B cell (primary cell): ENCODE measurements around the gene FER. TPM values are rescaled to one million over a fixed set of nuclear protein-coding genes. Genes with fewer than 3 reads are reported as not detected.
"Not testable (repeated sequence)": the region's sequence is repeated elsewhere in the genome, so short reads cannot be mapped to it uniquely, and the experiment has no call there.

Experiments
- ATAC-seq: fragments of 200-7000 bp; cut with Tn5 transposase; one replicate; pipeline ENCODE4 v1.10.0; 2021; ENCODE audit warnings: low read depth, mild to moderate bottlenecking, moderate number of reproducible peaks, moderate library complexity
- CTCF ChIA-PET: fragments of 350-600 bp; sonication (Branson Sonifier 250); formaldehyde crosslinking; loops from one replicate; lab custom pipeline; 2021; ENCODE audit warnings: antibody characterized with exemption, inconsistent platforms; lab: Charles Lee
- POLR2A ChIA-PET: fragments of 350-600 bp; sonication (Branson Sonifier 250); formaldehyde crosslinking; loops from one replicate; lab custom pipeline; 2021; ENCODE audit warnings: antibody characterized with exemption; lab: Charles Lee
- DNase-seq: peaks from one replicate; pipeline ENCODE4 v3.0.0; 2013
- H2AFZ ChIP-seq: 2 replicates; pipeline ENCODE4 v1.6.1; 2012; ENCODE audit warnings: mild to moderate bottlenecking, low read depth, low read length; ENCODE audit not compliant: insufficient read depth, poor library complexity, severe bottlenecking
- H3K27ac ChIP-seq, 2 donors: 1 replicate in 1 of 2; 2 replicates in 1 of 2; pipeline ENCODE4 v1.5.1; 2012 to 2013; ENCODE audit warnings: low read length in 2 of 2, mild to moderate bottlenecking in 2 of 2, moderate library complexity in 1 of 2
- H3K27me3 ChIP-seq, 4 experiments: fragments of 200-600 bp in 1 of 4; sonication (generic) in 1 of 4; replicated peaks in 1 of 4; 1 replicate in 2 of 4; 2 replicates in 2 of 4; pipeline versions ENCODE4 v1.6.1 to v1.7.0; 2013 to 2016; ENCODE audit warnings: low read length in 3 of 4, mild to moderate bottlenecking in 2 of 4, mixed read lengths in 1 of 4, moderate library complexity in 1 of 4; ENCODE audit not compliant: insufficient read depth in 4 of 4, control insufficient read depth in 3 of 4; ENCODE audit errors: control extremely low read depth in 1 of 4
- H3K36me3 ChIP-seq, 2 experiments: replicated peaks in 1 of 2; 1 replicate in 1 of 2; 2 replicates in 1 of 2; pipeline versions ENCODE4 v1.6.1 to v1.7.1; 2013; ENCODE audit warnings: low read length in 1 of 2; ENCODE audit not compliant: insufficient read depth in 2 of 2, control insufficient read depth in 1 of 2; ENCODE audit errors: control extremely low read depth in 1 of 2, extremely low read depth in 1 of 2
- H3K4me1 ChIP-seq, 2 donors: fragments of 200-600 bp in 1 of 2; sonication (generic) in 1 of 2; 1 replicate in 1 of 2; 2 replicates in 1 of 2; pipeline versions ENCODE4 v1.5.1 to v1.6.1; 2013 to 2017; ENCODE audit warnings: low read length in 2 of 2; ENCODE audit not compliant: control insufficient read depth in 2 of 2, insufficient read depth in 2 of 2
- H3K4me2 ChIP-seq: replicated peaks from 2 replicates; pipeline ENCODE3; 2012; ENCODE audit warnings: mild to moderate bottlenecking, low read depth, low read length; ENCODE audit not compliant: poor library complexity, severe bottlenecking
- H3K4me3 ChIP-seq, 5 experiments: fragments of 200-600 bp in 1 of 5; sonication (generic) in 1 of 5; 1 replicate in 3 of 5; 2 replicates in 2 of 5; pipeline versions ENCODE4 v1.5.1 to v1.7.0; 2011 to 2016; ENCODE audit warnings: low read length in 4 of 5, mild to moderate bottlenecking in 4 of 5, low read depth in 2 of 5, control low read depth in 1 of 5, moderate library complexity in 1 of 5; ENCODE audit not compliant: insufficient read depth in 1 of 5; ENCODE audit errors: control extremely low read depth in 1 of 5, extremely low read depth in 1 of 5
- H3K79me2 ChIP-seq: fragments of 200-600 bp; sonication (generic); one replicate; pipeline ENCODE4 v1.6.0; 2016; ENCODE audit warnings: low read length; ENCODE audit not compliant: control insufficient read depth, insufficient read depth
- H3K9ac ChIP-seq: fragments of 200-600 bp; sonication (generic); 2 replicates; pipeline ENCODE4 v1.6.1; 2017; ENCODE audit warnings: mild to moderate bottlenecking, low read length, moderate library complexity
- H3K9me3 ChIP-seq, 3 donors: one replicate each; pipeline versions ENCODE4 v1.6.1 to v1.7.1; 2013; ENCODE audit warnings: low read length in 2 of 3; ENCODE audit not compliant: control insufficient read depth in 2 of 3, insufficient read depth in 1 of 3; ENCODE audit errors: control extremely low read depth in 1 of 3
- H4K20me1 ChIP-seq: 2 replicates; pipeline ENCODE4 v1.6.0; 2012; ENCODE audit warnings: mild to moderate bottlenecking, low read length; ENCODE audit not compliant: insufficient read depth, control insufficient read depth, poor library complexity, severe bottlenecking
- H3K27ac Mint-ChIP-seq: one replicate; pipeline ENCODE4 v1.8.0; 2021; ENCODE audit warnings: mixed read lengths
- H3K27me3 Mint-ChIP-seq: one replicate; pipeline ENCODE4 v1.8.0; 2021; ENCODE audit warnings: mixed read lengths
- H3K4me1 Mint-ChIP-seq: one replicate; pipeline ENCODE4 v1.8.0; 2021; ENCODE audit warnings: mixed read lengths
- H3K4me3 Mint-ChIP-seq: one replicate; pipeline ENCODE4 v1.8.0; 2021; ENCODE audit warnings: mixed read lengths
- H3K9me3 Mint-ChIP-seq: one replicate; pipeline ENCODE4 v1.8.0; 2022; ENCODE audit warnings: mixed read lengths; ENCODE audit not compliant: insufficient read depth
- CTCF ChIP-seq: fragments of 200-600 bp; IDR thresholded peaks from one replicate; pipeline ENCODE4 v1.8.0; 2022; ENCODE audit warnings: antibody characterized with exemption, mild to moderate bottlenecking
- EZH2 ChIP-seq: IDR thresholded peaks from 2 replicates; pipeline ENCODE4 v1.6.1; 2012; ENCODE audit warnings: borderline replicate concordance, low read depth, mild to moderate bottlenecking, moderate library complexity, low read length; ENCODE audit not compliant: insufficient read depth, poor library complexity, severe bottlenecking
- WGBS: methylation state at CpG from one replicate; pipeline ENCODE4 v1.1.5; 2013; ENCODE audit warnings: missing lambda C conversion rate; ENCODE audit not compliant: insufficient coverage; 5-methylcytosine and 5-hydroxymethylcytosine counted together
- intact Hi-C: fragments of 100-400 bp; cut with micrococcal nuclease; formaldehyde crosslinking; loops from one replicate; pipeline ENCODE4 v1.10.0; 2022
- polyA plus RNA-seq: library from polyadenylated mRNA; depleted of rRNA; stranded (reverse); fragments of >200 nt; gene quantifications from 2 replicates; pipeline ENCODE4 v1.2.3, GENCODE V29; 2012
- total RNA-seq, 2 donors: library from RNA; stranded (reverse); fragments of 120-200 nt in 1 of 2; gene quantifications; 1 replicate in 1 of 2; 2 replicates in 1 of 2; pipeline versions ENCODE4 v1.2.3 to v1.2.4, GENCODE V29; 2013 to 2022

FER gene
- total and polyA plus RNA-seq, 2 donors (not counting 1 experiment from before 2014, with no cell fraction given), result 1.3 to 41.3 TPM

GRCh38 chr5:108989761-108990392 is 242.2 kb downstream of the FER start:
- ChIA-PET CTCF (interaction anchor here (0.5 kb wide), 1 partner anchor 42 kb away, joined by 4 read pairs; no protein-coding TSS in a partner anchor), POLR2A (no interaction called here)
- Mint-ChIP-seq H3K27me3 (no peaks in the 10 kb centered on the region), H3K4me3 (no peak overlapping the region), H3K4me1 (no peaks in the 10 kb centered on the region), H3K27ac (no peak overlapping the region), H3K9me3 (peaks cover 11% of the 10 kb centered on the region)
- no peak overlapping the region for H3K9ac ChIP-seq
- H3K79me2 ChIP-seq, result no peaks in the 10 kb centered on the region
- peaks cover 2 to 9% (median 4%) of the 10 kb centered on the region in 3 donors for H3K9me3 ChIP-seq
- no peak overlapping the region for H2AFZ ChIP-seq
- DNase-seq (no peak), ATAC-seq (no peak)
- no peak overlapping the region for H3K4me2 ChIP-seq
- intact Hi-C loops, result no loop called here
- TF ChIP-seq CTCF (no peak), EZH2 (no peak)
- H3K27me3 ChIP-seq, result no peaks in the 10 kb centered on the region
- no peak overlapping the region for H3K4me3 ChIP-seq
- H4K20me1 ChIP-seq, result no peaks in the 10 kb centered on the region
- no CpG with 5 or more reads among the region's 1 CpG for WGBS
- H3K4me1 ChIP-seq, result no peaks in the 10 kb centered on the region
- no peak overlapping the region for H3K27ac ChIP-seq
- H3K36me3 ChIP-seq, result no peaks in the 10 kb centered on the region

GRCh38 chr5:108992396-108993085 is 244.8 kb downstream of the FER start:
- H3K4me3 ChIP-seq, ATAC-seq, H3K4me3 Mint-ChIP-seq, DNase-seq, CTCF ChIA-PET, H3K9ac ChIP-seq, H3K27ac Mint-ChIP-seq, H3K4me2 ChIP-seq, POLR2A ChIA-PET, intact Hi-C loops, H4K20me1 ChIP-seq, H3K27me3 Mint-ChIP-seq, H3K4me1 Mint-ChIP-seq, H3K36me3 ChIP-seq, H3K79me2 ChIP-seq, H3K9me3 ChIP-seq, H3K4me1 ChIP-seq, H2AFZ ChIP-seq, H3K27me3 ChIP-seq, H3K27ac ChIP-seq: not testable (repeated sequence)
- peaks cover 14% of the 10 kb centered on the region for H3K9me3 Mint-ChIP-seq
- WGBS, result 99% methylated on average over 16 of the region's 47 CpGs

GRCh38 chr5:108993440-108993839 is 245.7 kb downstream of the FER start:
- intact Hi-C loops, result not testable (repeated sequence)

More at GRCh38 chr5:108993440-108993839, 245.7 kb downstream of the FER start:
- WGBS, result 97% methylated on average over 6 of the region's 12 CpGs
- H2AFZ ChIP-seq, H3K9me3 ChIP-seq, CTCF ChIA-PET, H3K9ac ChIP-seq, H3K4me3 Mint-ChIP-seq, H3K4me2 ChIP-seq, DNase-seq, H3K27me3 ChIP-seq, H3K27ac Mint-ChIP-seq, H3K79me2 ChIP-seq, H3K27me3 Mint-ChIP-seq, H3K27ac ChIP-seq, H3K36me3 ChIP-seq, H3K4me1 Mint-ChIP-seq, H4K20me1 ChIP-seq, POLR2A ChIA-PET, ATAC-seq, H3K4me1 ChIP-seq, H3K4me3 ChIP-seq: not testable (repeated sequence)
- peaks cover 14% of the 10 kb centered on the region for H3K9me3 Mint-ChIP-seq
